IMR-90 (cell line): ENCODE measurements around the gene TJP3. TPM values are rescaled to one million over a fixed set of nuclear protein-coding genes. Genes with fewer than 3 reads are reported as not detected.
A peak's percentile ranks its signal among the peaks of the same experiment; 100 is the strongest.

Experiments used
- ATAC-seq: fragments of 200-7000 bp; cut with Tn5 transposase; 2 replicates; pipeline ENCODE4 v1.9.1; 2020; ENCODE audit warnings: low read depth, mild to moderate bottlenecking, moderate library complexity
- BruUV-seq: library from RNA; stranded (reverse); fragments of 400-500 nt; replicated peaks from 2 replicates; lab custom pipeline; 2021; lab: Mats Ljungman, UMichigan
- CTCF ChIA-PET: fragments of 300-600 bp; formaldehyde crosslinking; extraction: SDS; loops from one replicate; lab custom pipeline; 2021; ENCODE audit warnings: antibody characterized with exemption; lab: Yijun Ruan, JAX
- POLR2A ChIA-PET: fragments of 300-600 bp; sonication (Branson Sonifier 250); formaldehyde crosslinking; loops from one replicate; lab custom pipeline; 2022; ENCODE audit warnings: antibody characterized with exemption; ENCODE audit not compliant: unreplicated experiment; lab: Charles Lee
- DNase-seq: peaks from one replicate; pipeline ENCODE4 v3.0.0; 2013
- H2AFZ ChIP-seq: replicated peaks from 2 replicates; pipeline ENCODE3; 2013; ENCODE audit warnings: low read length, mild to moderate bottlenecking; ENCODE audit not compliant: poor library complexity
- H2AK5ac ChIP-seq: 2 replicates; pipeline ENCODE4 v1.6.1; 2013; ENCODE audit warnings: low read depth, low read length, inconsistent platforms
- H2AK9ac ChIP-seq: replicated peaks from 2 replicates; pipeline ENCODE3; 2013; ENCODE audit warnings: mild to moderate bottlenecking, low read depth, low read length, moderate library complexity; ENCODE audit not compliant: poor library complexity
- H2BK120ac ChIP-seq: 2 replicates; pipeline ENCODE4 v1.6.1; 2013; ENCODE audit warnings: low read depth, low read length, inconsistent platforms
- H2BK15ac ChIP-seq: 3 replicates; pipeline ENCODE4 v1.6.1; 2013; ENCODE audit warnings: low read depth, low read length, inconsistent platforms
- H2BK20ac ChIP-seq: 2 replicates; pipeline ENCODE4 v1.6.1; 2013; ENCODE audit warnings: low read depth, mild to moderate bottlenecking, inconsistent platforms, low read length, moderate library complexity
- H2BK5ac ChIP-seq: 2 replicates; pipeline ENCODE4 v1.6.1; 2013; ENCODE audit warnings: mild to moderate bottlenecking, low read depth, low read length, inconsistent platforms; ENCODE audit not compliant: poor library complexity, severe bottlenecking
- H3K14ac ChIP-seq: replicated peaks from 2 replicates; pipeline ENCODE4 v1.6.1; 2013; ENCODE audit warnings: low read depth, low read length, inconsistent platforms
- H3K18ac ChIP-seq: 2 replicates; pipeline ENCODE4 v1.6.1; 2013; ENCODE audit warnings: low read depth, low read length, control low read depth
- H3K23ac ChIP-seq: 2 replicates; pipeline ENCODE4 v1.6.1; 2013; ENCODE audit warnings: low read depth, low read length, inconsistent platforms
- H3K27ac ChIP-seq: 2 replicates; pipeline ENCODE4 v1.5.1; 2013; ENCODE audit warnings: mild to moderate bottlenecking, control low read depth, low read length; ENCODE audit not compliant: insufficient read depth
- H3K27me3 ChIP-seq: 2 replicates; pipeline ENCODE4 v1.6.1; 2013; ENCODE audit warnings: low read length; ENCODE audit not compliant: control insufficient read depth, insufficient read depth
- H3K36me3 ChIP-seq: 2 replicates; pipeline ENCODE4 v1.6.1; 2013; ENCODE audit warnings: low read length, mixed read lengths; ENCODE audit not compliant: control insufficient read depth, insufficient read depth
- H3K4ac ChIP-seq: 2 replicates; pipeline ENCODE4 v1.6.1; 2013; ENCODE audit warnings: low read depth, low read length, inconsistent platforms
- H3K4me1 ChIP-seq: 2 replicates; pipeline ENCODE4 v1.6.1; 2013; ENCODE audit warnings: low read length, mixed read lengths; ENCODE audit not compliant: control insufficient read depth, insufficient read depth
- H3K4me2 ChIP-seq: 2 replicates; pipeline ENCODE4 v1.6.1; 2013; ENCODE audit warnings: low read depth, mild to moderate bottlenecking, control low read depth, low read length, moderate library complexity
- H3K4me3 ChIP-seq: 2 replicates; pipeline ENCODE4 v1.5.1; 2013; ENCODE audit warnings: low read depth, mild to moderate bottlenecking, control low read depth, low read length, moderate library complexity; ENCODE audit not compliant: insufficient read depth
- H3K56ac ChIP-seq: 2 replicates; pipeline ENCODE4 v1.6.1; 2013; ENCODE audit warnings: low read length, inconsistent platforms; ENCODE audit not compliant: insufficient read depth; ENCODE audit errors: extremely low read depth
- H3K79me1 ChIP-seq, 2 experiments: 2 replicates each; pipeline ENCODE4 v1.6.1; 2013; ENCODE audit warnings: low read length in 2 of 2, inconsistent platforms in 1 of 2, low read depth in 1 of 2
- H3K9ac ChIP-seq: 2 replicates; pipeline ENCODE4 v1.6.1; 2013; ENCODE audit warnings: low read depth, low read length, control low read depth
- H3K9me1 ChIP-seq: 2 replicates; pipeline ENCODE4 v1.6.1; 2013; ENCODE audit warnings: low read length, inconsistent platforms; ENCODE audit not compliant: insufficient read depth
- H3K9me3 ChIP-seq: 2 replicates; pipeline ENCODE4 v1.6.1; 2013; ENCODE audit warnings: low read length; ENCODE audit not compliant: control insufficient read depth, insufficient read depth
- H4K20me1 ChIP-seq: 2 replicates; pipeline ENCODE4 v1.6.1; 2013; ENCODE audit warnings: low read length, inconsistent platforms; ENCODE audit not compliant: insufficient read depth
- H4K5ac ChIP-seq: 2 replicates; pipeline ENCODE4 v1.6.1; 2013; ENCODE audit warnings: mild to moderate bottlenecking, low read depth, low read length, control low read depth
- H4K8ac ChIP-seq, 2 experiments: 2 replicates each; pipeline ENCODE4 v1.6.1; 2013; ENCODE audit warnings: low read depth in 2 of 2, low read length in 2 of 2, control low read depth in 1 of 2, inconsistent platforms in 1 of 2
- H4K91ac ChIP-seq: 2 replicates; pipeline ENCODE4 v1.6.1; 2013; ENCODE audit warnings: low read depth, low read length, inconsistent platforms; ENCODE audit not compliant: insufficient read depth
- BHLHE40 ChIP-seq: fragments of 150-350 bp; IDR thresholded peaks from 2 replicates; pipeline ENCODE4 v1.6.1; 2016; ENCODE audit warnings: mild to moderate bottlenecking, low read depth, low read length
- CEBPB ChIP-seq: IDR thresholded peaks from 2 replicates; pipeline ENCODE4 v1.6.1; 2012; ENCODE audit warnings: low read depth, low read length, improper control_type of control experiment
- CHD1 ChIP-seq: IDR thresholded peaks from 2 replicates; pipeline ENCODE4 v1.6.1; 2012; ENCODE audit warnings: low read depth, low read length, improper control_type of control experiment
- FOS ChIP-seq: fragments of 150-350 bp; IDR thresholded peaks from 2 replicates; pipeline ENCODE4 v1.6.1; 2016; ENCODE audit warnings: low read depth, low read length
- MAFK ChIP-seq: IDR thresholded peaks from 2 replicates; pipeline ENCODE4 v1.6.1; 2012; ENCODE audit warnings: low read depth, low read length, improper control_type of control experiment
- MAZ ChIP-seq: IDR thresholded peaks from 2 replicates; pipeline ENCODE4 v1.6.1; 2012; ENCODE audit warnings: low read depth, mild to moderate bottlenecking, low read length, improper control_type of control experiment, moderate library complexity, borderline replicate concordance
- MXI1 ChIP-seq: IDR thresholded peaks from 2 replicates; pipeline ENCODE4 v1.6.1; 2012; ENCODE audit warnings: low read depth, mild to moderate bottlenecking, low read length, moderate library complexity, borderline replicate concordance
- NFE2L2 ChIP-seq: fragments of 150-350 bp; IDR thresholded peaks from 2 replicates; pipeline ENCODE4 v1.6.1; 2016; ENCODE audit warnings: low read depth, mild to moderate bottlenecking, low read length
- POLR2A ChIP-seq: IDR thresholded peaks from 2 replicates; pipeline ENCODE4 v1.6.1; 2012; ENCODE audit warnings: mild to moderate bottlenecking, low read depth, low read length
- RAD21 ChIP-seq: IDR thresholded peaks from 2 replicates; pipeline ENCODE4 v1.6.1; 2012; ENCODE audit warnings: low read length, improper control_type of control experiment
- RCOR1 ChIP-seq: IDR thresholded peaks from 2 replicates; pipeline ENCODE4 v1.6.1; 2012; ENCODE audit warnings: mild to moderate bottlenecking, low read length, improper control_type of control experiment; ENCODE audit not compliant: insufficient replicate concordance
- RFX5 ChIP-seq: IDR thresholded peaks from 2 replicates; pipeline ENCODE4 v1.8.0; 2012; ENCODE audit warnings: low read depth, mild to moderate bottlenecking, low read length, moderate library complexity
- SMC3 ChIP-seq: fragments of 150-350 bp; IDR thresholded peaks from 2 replicates; pipeline ENCODE4 v1.6.1; 2016; ENCODE audit warnings: low read depth, mild to moderate bottlenecking, antibody characterized with exemption, low read length, moderate library complexity
- WGBS, 2 experiments: methylation state at CpG; one replicate each; pipeline versions ENCODE4 v1.1.5 to v1.1.7; 2013; ENCODE audit warnings: missing lambda C conversion rate in 2 of 2; ENCODE audit not compliant: insufficient read length in 1 of 2; ENCODE audit errors: extremely low coverage in 2 of 2; 5-methylcytosine and 5-hydroxymethylcytosine counted together
- dilution Hi-C: fragments of 300-500 bp; cut with HindIII; formaldehyde crosslinking; loops from one replicate; pipeline ENCODE4 v1.14.3; 2018; ENCODE audit warnings: low sequenced_read_pairs; ENCODE audit not compliant: unreplicated experiment
- in situ Hi-C: fragments of 300-500 bp; cut with MboI; formaldehyde crosslinking; loops from 3 replicates; pipeline ENCODE4 v1.14.3; 2019; ENCODE audit warnings: low sequenced_read_pairs, inconsistent platforms, mixed read lengths
- intact Hi-C: fragments of 100-400 bp; cut with micrococcal nuclease; formaldehyde crosslinking; loops from 2 replicates; pipeline ENCODE4 v1.10.0; 2022
- polyA plus RNA-seq, 3 experiments: library from polyadenylated mRNA; depleted of rRNA; stranded (reverse); fragments of >200 nt; gene quantifications; 2 replicates each; pipeline ENCODE4 v1.2.3, GENCODE V29; 2012; ENCODE audit warnings: low replicate concordance in 1 of 3
- total RNA-seq: library from RNA; depleted of rRNA; stranded (reverse); fragments of >200 nt; gene quantifications from 2 replicates; pipeline ENCODE4 v1.2.3, GENCODE V29; 2012
- TF ChIP-seq, protein P1 (sequence below): conservative IDR thresholded peaks from 2 replicates; pipeline ENCODE4 v1.5.1; 2012; ENCODE audit warnings: mild to moderate bottlenecking, low read depth, low read length, improper control_type of control experiment

Gene TJP3
- total and polyA plus RNA-seq, 2 of the 4 experiments (the other 2 are of a cell fraction) = not detected

DNA sequence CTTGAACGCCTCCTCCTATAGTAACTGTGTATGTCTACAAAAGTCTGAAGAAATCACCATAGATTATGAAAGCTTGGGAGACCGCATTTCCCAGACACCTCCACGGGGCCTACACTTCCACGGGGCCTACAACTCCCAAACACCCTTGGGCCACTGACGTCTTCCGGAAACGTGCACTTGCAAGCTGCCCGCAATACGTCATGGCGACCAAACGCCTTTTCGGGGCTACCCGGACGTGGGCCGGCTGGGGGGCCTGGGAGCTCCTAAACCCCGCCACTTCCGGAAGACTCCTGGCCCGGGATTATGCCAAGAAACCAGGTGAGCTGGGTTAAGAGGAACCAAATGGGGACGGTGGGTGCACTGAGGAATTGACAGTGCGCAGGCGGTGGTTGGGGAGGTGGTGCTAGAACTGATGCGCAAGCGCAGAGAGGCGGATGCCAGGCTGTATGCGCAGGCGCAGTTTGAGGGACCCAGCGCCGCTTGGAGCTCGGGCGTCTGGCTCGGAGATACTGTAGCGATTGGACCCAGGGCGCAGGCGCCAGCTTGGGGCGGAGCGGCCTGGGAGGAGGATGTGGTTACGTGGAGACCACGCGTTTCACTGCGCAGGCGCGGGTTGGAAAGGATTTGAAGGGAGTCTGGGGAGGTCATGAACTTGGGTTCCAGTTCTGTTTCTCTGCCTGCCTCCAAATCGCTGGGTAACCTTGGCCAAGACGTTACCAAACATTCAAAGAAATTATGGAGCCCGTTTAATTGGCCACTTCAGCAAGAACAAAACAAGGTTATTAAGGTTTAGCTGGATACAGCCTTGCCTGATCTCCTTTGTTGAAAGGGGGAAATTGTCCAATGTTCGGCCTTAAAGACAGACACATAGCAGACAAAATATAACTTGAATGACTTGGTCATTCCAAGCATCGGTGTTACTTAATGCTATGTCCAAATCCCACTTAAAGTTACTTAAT lies 54.6 kb downstream of the TJP3 start, which contains the start of gene MRPL54:
Gene MRPL54 (plus strand): TSS at position 182 of the 959 bp plus-strand sequence. CDS start 19 bp downstream, at position 201.
- H2AK5ac ChIP-seq = peak within 1 kb of the TSS; percentile 73
- H3K9ac ChIP-seq = peak within 1 kb of the TSS; percentile 90
- H3K14ac ChIP-seq = peak within 1 kb of the TSS; percentile 91
- dilution Hi-C loops (no loop called here), in situ Hi-C loops (no loop called here), intact Hi-C loops (no loop called here)
- H3K27ac ChIP-seq = peak within 1 kb of the TSS; percentile 97
- H3K4ac ChIP-seq = peak within 1 kb of the TSS; percentile 92
- H3K4me1 ChIP-seq = peaks cover 2% of the 10 kb centered on the region; the same call in 1 of the 2 replicates
- CTCF ChIA-PET = interaction anchor here (0.6 to 0.7 kb wide), 2 partner anchors 101 to 195 kb away, joined by 3 to 4 read pairs; no protein-coding TSS in a partner anchor
- peaks cover 19% of the 10 kb centered on the region for H3K36me3 ChIP-seq
- 0% methylated on average over 26 of the region's 47 CpGs; no CpG with 5 or more reads in 1 of the 2 experiments for WGBS, 2 experiments
- H2BK120ac ChIP-seq = peak within 1 kb of the TSS; percentile 79
- H2AFZ ChIP-seq = peak within 1 kb of the TSS; percentile 99
- DNase-seq (peak; percentile 99), ATAC-seq (peak; percentile 94)
- H4K91ac ChIP-seq = peak within 1 kb of the TSS; percentile 88
- H4K5ac ChIP-seq = peak within 1 kb of the TSS; percentile 94
- H3K56ac ChIP-seq = peak within 1 kb of the TSS; percentile 92
- peaks cover 18 to 39% of the 10 kb centered on the region in 2 experiments for H3K79me1 ChIP-seq
- H2BK20ac ChIP-seq = peak within 1 kb of the TSS; percentile 12; the same call in 1 of the 2 replicates
- H2BK15ac ChIP-seq = peak within 1 kb of the TSS; percentile 75; the same call in 1 of the 3 replicates
- peak within 1 kb of the TSS; percentile 80 to 98 for H4K8ac ChIP-seq
- H2BK5ac ChIP-seq = peak within 1 kb of the TSS; percentile 93
- peak within 1 kb of the TSS; percentile 44; the same call in 1 of the 2 replicates for H3K23ac ChIP-seq
- no peaks in the 10 kb centered on the region for H4K20me1 ChIP-seq
- H3K18ac ChIP-seq = peak within 1 kb of the TSS; percentile 39
- peaks cover 3% of the 10 kb centered on the region; the same call in 1 of the 2 replicates for H3K9me1 ChIP-seq
- POLR2A ChIA-PET = interaction anchor here (0.5 to 1.3 kb wide), 5 partner anchors 10 to 25 kb away, joined by 3 to 4 read pairs (median 3); partner anchors contain the start of gene RAX2
- peak within 1 kb of the TSS; percentile 98 for H2AK9ac ChIP-seq
- no TSS peak for BruUV-seq
- H3K9me3 ChIP-seq = no peaks in the 10 kb centered on the region
- peak within 1 kb of the TSS; percentile 87 for H3K4me3 ChIP-seq
- H3K27me3 ChIP-seq = no peaks in the 10 kb centered on the region
- H3K4me2 ChIP-seq = peak within 1 kb of the TSS; percentile 70
- no peak for TF ChIP-seq NFE2L2
- TF ChIP-seq RAD21 = no peak
- peak; percentile 27; the same call in 1 of the 2 replicates for TF ChIP-seq MAZ
- no peak for TF ChIP-seq CHD1
- no peak for TF ChIP-seq SMC3
- TF ChIP-seq CEBPB = peak; percentile 74
- no peak for TF ChIP-seq MAFK
- TF ChIP-seq, protein P1, sequence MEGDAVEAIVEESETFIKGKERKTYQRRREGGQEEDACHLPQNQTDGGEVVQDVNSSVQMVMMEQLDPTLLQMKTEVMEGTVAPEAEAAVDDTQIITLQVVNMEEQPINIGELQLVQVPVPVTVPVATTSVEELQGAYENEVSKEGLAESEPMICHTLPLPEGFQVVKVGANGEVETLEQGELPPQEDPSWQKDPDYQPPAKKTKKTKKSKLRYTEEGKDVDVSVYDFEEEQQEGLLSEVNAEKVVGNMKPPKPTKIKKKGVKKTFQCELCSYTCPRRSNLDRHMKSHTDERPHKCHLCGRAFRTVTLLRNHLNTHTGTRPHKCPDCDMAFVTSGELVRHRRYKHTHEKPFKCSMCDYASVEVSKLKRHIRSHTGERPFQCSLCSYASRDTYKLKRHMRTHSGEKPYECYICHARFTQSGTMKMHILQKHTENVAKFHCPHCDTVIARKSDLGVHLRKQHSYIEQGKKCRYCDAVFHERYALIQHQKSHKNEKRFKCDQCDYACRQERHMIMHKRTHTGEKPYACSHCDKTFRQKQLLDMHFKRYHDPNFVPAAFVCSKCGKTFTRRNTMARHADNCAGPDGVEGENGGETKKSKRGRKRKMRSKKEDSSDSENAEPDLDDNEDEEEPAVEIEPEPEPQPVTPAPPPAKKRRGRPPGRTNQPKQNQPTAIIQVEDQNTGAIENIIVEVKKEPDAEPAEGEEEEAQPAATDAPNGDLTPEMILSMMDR = no peak
- TF ChIP-seq POLR2A = peak; percentile 91
- peak; percentile 88 for TF ChIP-seq BHLHE40
- peak; percentile 24; the same call in 1 of the 2 replicates for TF ChIP-seq RFX5
- no peak for TF ChIP-seq RCOR1
- peak; percentile 83 for TF ChIP-seq MXI1
- TF ChIP-seq FOS = no peak
